22Rv1 (cell line): ENCODE measurements around the gene TM9SF2.

ENCODE experiments used
- H3K27ac ChIP-seq: fragments of 450-650 bp; 2 replicates; pipeline ENCODE4 v1.5.1; 2017
- CTCF ChIP-seq: fragments of 450-650 bp; IDR thresholded peaks from 2 replicates; pipeline ENCODE4 v1.5.1; 2017; ENCODE audit warnings: mild to moderate bottlenecking
- ZFX ChIP-seq: fragments of 450-650 bp; IDR thresholded peaks from 2 replicates; pipeline ENCODE4 v1.6.1; 2017; ENCODE audit warnings: antibody characterized with exemption, borderline replicate concordance

TM9SF2 gene

GRCh38 chr13:99553033-99553432, 51.8 kb downstream of the TM9SF2 start:
- no peak overlapping the region for H3K27ac ChIP-seq
- TF ChIP-seq CTCF (no peak), ZFX (no peak)

GRCh38 chr13:99555149-99555548, 53.9 kb downstream of the TM9SF2 start:
- TF ChIP-seq ZFX (no peak), CTCF (no peak)
- no peak overlapping the region for H3K27ac ChIP-seq

- TF ChIP-seq ZFX (no peak), CTCF (no peak)
- no peak overlapping the region for H3K27ac ChIP-seq
Observed at GRCh38 chr13:99556867-99557443, 55.7 kb downstream of the TM9SF2 start.

GRCh38 chr13:99558570-99559180, 57.4 kb downstream of the TM9SF2 start:
- TF ChIP-seq CTCF (no peak), ZFX (no peak)
- no peak overlapping the region for H3K27ac ChIP-seq

GRCh38 chr13:99559560-99559959, 58.3 kb downstream of the TM9SF2 start:
- TF ChIP-seq CTCF = no peak
- TF ChIP-seq ZFX = no peak
- H3K27ac ChIP-seq = no peak overlapping the region

GRCh38 chr13:99563404-99563803, 62.1 kb downstream of the TM9SF2 start:
- no peak for TF ChIP-seq CTCF
- TF ChIP-seq ZFX = no peak

GRCh38 chr13:99564386-99564785, 63.1 kb downstream of the TM9SF2 start:
- no peak overlapping the region for H3K27ac ChIP-seq
- TF ChIP-seq ZFX = no peak
- no peak for TF ChIP-seq CTCF

More at GRCh38 chr13:99563404-99563803, 62.1 kb downstream of the TM9SF2 start:
- no peak overlapping the region for H3K27ac ChIP-seq
